ENCODE results near the gene MPRIP. TPM values are rescaled to one million over a fixed set of nuclear protein-coding genes. Genes with fewer than 3 reads are reported as not detected.

MPRIP gene
- total and polyA plus RNA-seq, 2 of the 13 experiments (the other 11 are each of a cell fraction or from before 2014, with no cell fraction given), result 50.2 to 52.4 TPM

GRCh38 chr17:17051791-17052461 lies 9.7 kb downstream of the MPRIP start (continued):
- TF ChIP-seq CEBPB (IDR thresholded peaks at IDR 0.05; ENCODE audit: borderline replicate concordance, low read depth, low read length) (peak; percentile 76), SSRP1 (CRISPR knock-in tag; IDR thresholded peaks at IDR 0.05) (no peak), E2F2 (CRISPR knock-in tag; IDR thresholded peaks at IDR 0.05; ENCODE audit: borderline replicate concordance) (no peak), PLRG1 (conservative IDR thresholded peaks at IDR 0.05) (no peak), TCF7 (IDR thresholded peaks at IDR 0.05; ENCODE audit: low read depth) (peak; percentile 41; the same call in 1 of the 2 replicates), POGK (CRISPR knock-in tag; conservative IDR thresholded peaks at IDR 0.05) (0 out of 2 replicates have a peak, but pooled peaks have one; percentile 42), RELA (CRISPR knock-in tag; IDR thresholded peaks at IDR 0.05) (no peak), RCOR2 (CRISPR knock-in tag; IDR thresholded peaks at IDR 0.05) (peak; percentile 46; the same call in 1 of the 2 replicates), SMARCE1 (IDR thresholded peaks at IDR 0.05; ENCODE audit: borderline replicate concordance) (no peak), MTERF4 (CRISPR knock-in tag; IDR thresholded peaks at IDR 0.05) (no peak), ZNF564 (CRISPR knock-in tag; IDR thresholded peaks at IDR 0.05) (no peak), LCORL (IDR thresholded peaks at IDR 0.05) (no peak), LCORL (CRISPR knock-in tag; IDR thresholded peaks at IDR 0.05) (0 out of 2 replicates have a peak, but pooled peaks have one; percentile 42), ZNF605 (CRISPR knock-in tag; IDR thresholded peaks at IDR 0.05) (0 out of 2 replicates have a peak, but pooled peaks have one; percentile 48), ZSCAN29 (CRISPR knock-in tag; conservative IDR thresholded peaks at IDR 0.05) (no peak), ZIK1 (CRISPR knock-in tag; IDR thresholded peaks at IDR 0.05; ENCODE audit: borderline replicate concordance, low read depth) (no peak), MATR3 (CRISPR knock-in tag; IDR thresholded peaks at IDR 0.05) (no peak), GTF3A (CRISPR knock-in tag; conservative IDR thresholded peaks at IDR 0.05) (no peak), SIN3A (IDR thresholded peaks at IDR 0.05; ENCODE audit: borderline replicate concordance, low read depth, low read length) (no peak), PHF21A (CRISPR knock-in tag; IDR thresholded peaks at IDR 0.05) (no peak), SALL2 (CRISPR knock-in tag; IDR thresholded peaks at IDR 0.05) (no peak), ARID4A (CRISPR knock-in tag; IDR thresholded peaks at IDR 0.05; ENCODE audit: borderline replicate concordance) (0 out of 2 replicates have a peak, but pooled peaks have one; percentile 38), ARNT2 (CRISPR knock-in tag; IDR thresholded peaks at IDR 0.05; ENCODE audit: low read depth) (0 out of 2 replicates have a peak, but pooled peaks have one; percentile 44), GATAD2A (CRISPR knock-in tag; IDR thresholded peaks at IDR 0.05) (peak; percentile 64)
